Ovary (tissue), 3 donors: Measurements from ENCODE around the gene ARHGDIB.

Experiments
- EP300 ChIP-seq: sonication (generic); formaldehyde crosslinking; IDR thresholded peaks from one replicate; pipeline ENCODE4 v1.6.1; 2017; ENCODE audit warnings: antibody characterized with exemption
- POLR2A ChIP-seq: fragments of 450-650 bp; IDR thresholded peaks from one replicate; pipeline ENCODE4 v1.6.1; 2017; ENCODE audit warnings: antibody characterized with exemption, mild to moderate bottlenecking, moderate library complexity
- TF ChIP-seq, protein P1 (sequence below), 3 donors: fragments of 450-650 bp in 2 of 3; fragments of 200-600 bp in 1 of 3; IDR thresholded peaks; one replicate each; pipeline versions ENCODE4 v1.5.1 to v1.8.0; 2016 to 2022; ENCODE audit warnings: antibody characterized with exemption in 3 of 3, mild to moderate bottlenecking in 1 of 3
- donor health status: DM: no; HTN: no; CAD: no.

DNA sequence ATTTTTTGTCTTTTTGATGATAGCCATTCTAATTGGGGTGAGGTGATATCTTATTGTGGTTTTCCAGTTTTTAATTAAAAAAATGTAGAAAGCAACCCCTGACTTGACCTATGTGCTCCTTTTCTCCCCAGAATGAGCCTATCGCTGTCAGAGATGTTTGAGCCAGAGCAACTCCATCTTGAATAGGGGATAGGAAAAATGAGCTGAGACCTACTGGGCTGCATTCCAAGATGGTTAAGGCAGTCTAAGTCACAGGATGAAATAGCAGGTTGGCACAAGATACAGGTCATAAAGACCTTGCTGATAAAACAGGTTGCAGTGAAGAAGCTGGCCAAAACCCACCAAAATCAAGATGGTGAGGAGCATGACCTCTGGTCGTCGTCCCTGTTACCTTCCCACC, 36.9 kb downstream of the ARHGDIB start:
- TF ChIP-seq POLR2A (no peak), EP300 (no peak)
- TF ChIP-seq, protein P1, sequence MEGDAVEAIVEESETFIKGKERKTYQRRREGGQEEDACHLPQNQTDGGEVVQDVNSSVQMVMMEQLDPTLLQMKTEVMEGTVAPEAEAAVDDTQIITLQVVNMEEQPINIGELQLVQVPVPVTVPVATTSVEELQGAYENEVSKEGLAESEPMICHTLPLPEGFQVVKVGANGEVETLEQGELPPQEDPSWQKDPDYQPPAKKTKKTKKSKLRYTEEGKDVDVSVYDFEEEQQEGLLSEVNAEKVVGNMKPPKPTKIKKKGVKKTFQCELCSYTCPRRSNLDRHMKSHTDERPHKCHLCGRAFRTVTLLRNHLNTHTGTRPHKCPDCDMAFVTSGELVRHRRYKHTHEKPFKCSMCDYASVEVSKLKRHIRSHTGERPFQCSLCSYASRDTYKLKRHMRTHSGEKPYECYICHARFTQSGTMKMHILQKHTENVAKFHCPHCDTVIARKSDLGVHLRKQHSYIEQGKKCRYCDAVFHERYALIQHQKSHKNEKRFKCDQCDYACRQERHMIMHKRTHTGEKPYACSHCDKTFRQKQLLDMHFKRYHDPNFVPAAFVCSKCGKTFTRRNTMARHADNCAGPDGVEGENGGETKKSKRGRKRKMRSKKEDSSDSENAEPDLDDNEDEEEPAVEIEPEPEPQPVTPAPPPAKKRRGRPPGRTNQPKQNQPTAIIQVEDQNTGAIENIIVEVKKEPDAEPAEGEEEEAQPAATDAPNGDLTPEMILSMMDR (IDR thresholded peaks at IDR 0.05) = no peak
